Measurements from ENCODE around the gene VTN.
A peak's percentile ranks its signal among the peaks of the same experiment; 100 is the strongest.

Gene VTN

GRCh38 chr17:28397687-28398279 lies 27.7 kb upstream of the VTN start:
- Histone ChIP-seq H3K27me3 (ENCODE audit: insufficient read depth, low read depth, severe bottlenecking) (no peaks in the 10 kb centered on the region), H3K36me3 (peaks cover 87% of the 10 kb centered on the region), H3K4me3 (ENCODE audit: low read depth, low read length) (no peak overlapping the region), H3K27ac (peak overlapping the region; percentile 54), H3K9me3 (ENCODE audit: severe bottlenecking) (no peaks in the 10 kb centered on the region)
- no peak for TF ChIP-seq CTCF (IDR thresholded peaks at IDR 0.05; ENCODE audit: low read depth, low read length)
- no peak for DNase-seq

GRCh38 chr17:28397275-28397674 lies 27.2 kb upstream of the VTN start:
- no peak for DNase-seq
- no peak for TF ChIP-seq CTCF (IDR thresholded peaks at IDR 0.05; ENCODE audit: low read depth, low read length)
- no peak overlapping the region for H3K4me3 ChIP-seq (ENCODE audit: low read depth, low read length)
- H3K27me3 ChIP-seq (ENCODE audit: insufficient read depth, low read depth, severe bottlenecking) = no peaks in the 10 kb centered on the region
- peaks cover 87% of the 10 kb centered on the region for H3K36me3 ChIP-seq
- H3K9me3 ChIP-seq (ENCODE audit: severe bottlenecking) = no peaks in the 10 kb centered on the region
- no peak overlapping the region for H3K27ac ChIP-seq

- no peak overlapping the region for H3K4me3 ChIP-seq (ENCODE audit: low read depth, low read length)
- no peak for TF ChIP-seq CTCF (IDR thresholded peaks at IDR 0.05; ENCODE audit: low read depth, low read length)
Observed at GRCh38 chr17:28396635-28397239, 26.6 kb upstream of the VTN start.

GRCh38 chr17:28395968-28396367 lies 25.9 kb upstream of the VTN start:
- TF ChIP-seq CTCF (IDR thresholded peaks at IDR 0.05; ENCODE audit: low read depth, low read length) = no peak
- Histone ChIP-seq H3K36me3 (peaks cover 80% of the 10 kb centered on the region), H3K27me3 (ENCODE audit: insufficient read depth, low read depth, severe bottlenecking) (no peaks in the 10 kb centered on the region), H3K9me3 (ENCODE audit: severe bottlenecking) (no peaks in the 10 kb centered on the region), H3K4me3 (ENCODE audit: low read depth, low read length) (no peak overlapping the region), H3K27ac (no peak overlapping the region)
- DNase-seq = no peak

More at GRCh38 chr17:28396635-28397239, 26.6 kb upstream of the VTN start:
- no peaks in the 10 kb centered on the region for H3K9me3 ChIP-seq (ENCODE audit: severe bottlenecking)
- H3K27ac ChIP-seq = 0 out of 2 replicates have a peak overlapping the region, but pooled peaks have one; percentile 14
- H3K36me3 ChIP-seq = peaks cover 84% of the 10 kb centered on the region
- DNase-seq = no peak
- H3K27me3 ChIP-seq (ENCODE audit: insufficient read depth, low read depth, severe bottlenecking) = no peaks in the 10 kb centered on the region

GRCh38 chr17:28395426-28395825 lies 25.3 kb upstream of the VTN start:
- Histone ChIP-seq H3K36me3 (peaks cover 80% of the 10 kb centered on the region), H3K27ac (no peak overlapping the region), H3K9me3 (ENCODE audit: severe bottlenecking) (no peaks in the 10 kb centered on the region), H3K27me3 (ENCODE audit: insufficient read depth, low read depth, severe bottlenecking) (no peaks in the 10 kb centered on the region), H3K4me3 (ENCODE audit: low read depth, low read length) (no peak overlapping the region)
- no peak for DNase-seq
- no peak for TF ChIP-seq CTCF (IDR thresholded peaks at IDR 0.05; ENCODE audit: low read depth, low read length)
